Endothelial cell of umbilical vein (primary cell): ENCODE measurements around the gene RASAL1. TPM values are rescaled to one million over a fixed set of nuclear protein-coding genes. Genes with fewer than 3 reads are reported as not detected.

Experiments used
- BruUV-seq: library from RNA; stranded (reverse); fragments of 400-500 nt; replicated peaks from 2 replicates; lab custom pipeline; 2021; lab: Mats Ljungman, UMichigan
- CTCF ChIA-PET: fragments of 300-600, 350-600 bp; sonication (Branson Sonifier 250); formaldehyde crosslinking; loops from one replicate; lab custom pipeline; 2021; ENCODE audit warnings: antibody characterized with exemption, inconsistent platforms; lab: Charles Lee
- POLR2A ChIA-PET: fragments of 300-600, 350-600 bp; sonication (Branson Sonifier 250); formaldehyde crosslinking; loops from one replicate; lab custom pipeline; 2021; ENCODE audit warnings: antibody characterized with exemption, inconsistent platforms; lab: Charles Lee
- DNase-seq: peaks from one replicate; pipeline ENCODE4 v3.0.0-alpha.2; 2011; ENCODE audit warnings: low read depth, low spot score
- FAIRE-seq: peaks from 2 replicates; lab custom pipeline; 2011; peaks lifted over from hg19 to GRCh38; lab: Jason Lieb, UNC
- H2AFZ ChIP-seq: 2 replicates; pipeline ENCODE4 v1.6.0; 2012; ENCODE audit warnings: low read depth, low read length, control low read depth, inconsistent platforms
- H3K27ac ChIP-seq: 2 replicates; pipeline ENCODE4 v1.5.1; 2011; ENCODE audit warnings: low read depth, mild to moderate bottlenecking, control low read depth, low read length, moderate library complexity; ENCODE audit not compliant: insufficient read depth
- H3K27me3 ChIP-seq, 2 experiments: 2 replicates each; pipeline versions ENCODE4 v1.6.0 to v1.6.1; 2011; ENCODE audit warnings: low read length in 2 of 2, mixed read lengths in 1 of 2; ENCODE audit not compliant: control insufficient read depth in 2 of 2, insufficient read depth in 2 of 2
- H3K36me3 ChIP-seq, 2 experiments: 2 replicates in 1 of 2; 3 replicates in 1 of 2; pipeline ENCODE4 v1.5.1; 2011; ENCODE audit warnings: low read length in 2 of 2, mild to moderate bottlenecking in 1 of 2, moderate library complexity in 1 of 2; ENCODE audit not compliant: control insufficient read depth in 2 of 2, insufficient read depth in 2 of 2; ENCODE audit errors: extremely low read depth in 1 of 2
- H3K4me1 ChIP-seq: 3 replicates; pipeline ENCODE4 v1.5.1; 2011; ENCODE audit warnings: mild to moderate bottlenecking, low read length; ENCODE audit not compliant: control insufficient read depth, insufficient read depth; ENCODE audit errors: extremely low read depth
- H3K4me2 ChIP-seq: 2 replicates; pipeline ENCODE4 v1.6.1; 2011; ENCODE audit warnings: low read length, control low read depth, mixed read lengths; ENCODE audit not compliant: insufficient read depth
- H3K4me3 ChIP-seq, 3 experiments: fragments of 200-600 bp in 1 of 3; sonication (generic), shearing (Covaris generic) in 1 of 3; replicated peaks in 1 of 3; 2 replicates each; pipeline ENCODE4 v1.5.1; 2011 to 2016; ENCODE audit warnings: control low read depth in 3 of 3, low read length in 3 of 3, mild to moderate bottlenecking in 2 of 3, inconsistent platforms in 1 of 3, low read depth in 1 of 3, moderate library complexity in 1 of 3; ENCODE audit not compliant: insufficient read depth in 1 of 3
- H3K79me2 ChIP-seq: 2 replicates; pipeline ENCODE4 v1.6.0; 2012; ENCODE audit warnings: low read length, inconsistent platforms; ENCODE audit not compliant: control insufficient read depth, insufficient read depth
- H3K9ac ChIP-seq: replicated peaks from 2 replicates; pipeline ENCODE3; 2011; ENCODE audit warnings: low read length, control low read depth; ENCODE audit not compliant: insufficient read depth; ENCODE audit errors: extremely low read depth
- H3K9me1 ChIP-seq: replicated peaks from 3 replicates; pipeline ENCODE4 v1.6.0; 2011; ENCODE audit warnings: mild to moderate bottlenecking, low read length; ENCODE audit not compliant: control insufficient read depth, insufficient read depth; ENCODE audit errors: extremely low read depth
- H3K9me3 ChIP-seq: replicated peaks from 2 replicates; pipeline ENCODE4 v1.5.1; 2012; ENCODE audit warnings: low read length, inconsistent platforms; ENCODE audit not compliant: control insufficient read depth, insufficient read depth
- H4K20me1 ChIP-seq: replicated peaks from 2 replicates; pipeline ENCODE3; 2011; ENCODE audit warnings: mild to moderate bottlenecking, low read length; ENCODE audit not compliant: control insufficient read depth, insufficient read depth; ENCODE audit errors: extremely low read depth
- EZH2 ChIP-seq: IDR thresholded peaks from 2 replicates; pipeline ENCODE4 v1.6.1; 2012; ENCODE audit warnings: borderline replicate concordance, low read depth, mild to moderate bottlenecking, moderate library complexity, low read length, inconsistent platforms; ENCODE audit not compliant: severe bottlenecking
- FOS ChIP-seq: IDR thresholded peaks from 2 replicates; pipeline ENCODE4 v1.6.1; 2011; ENCODE audit warnings: mild to moderate bottlenecking, low read length, moderate library complexity, borderline replicate concordance; ENCODE audit not compliant: insufficient read depth
- GATA2 ChIP-seq: IDR thresholded peaks from 2 replicates; pipeline ENCODE4 v1.7.0; 2011; ENCODE audit warnings: low read depth, mild to moderate bottlenecking, moderate library complexity, mixed read lengths, low read length; ENCODE audit not compliant: insufficient read length, insufficient read depth
- JUN ChIP-seq: IDR thresholded peaks from 2 replicates; pipeline ENCODE4 v1.6.1; 2011; ENCODE audit warnings: borderline replicate concordance, low read depth; ENCODE audit not compliant: insufficient read length, insufficient read depth
- MYC ChIP-seq: IDR thresholded peaks from one replicate; pipeline ENCODE4 v1.6.1; 2011; ENCODE audit warnings: mild to moderate bottlenecking, low read depth, low read length
- POLR2A ChIP-seq: IDR thresholded peaks from 2 replicates; pipeline ENCODE4 v1.6.1; 2012; ENCODE audit warnings: low read depth, mild to moderate bottlenecking, control low read depth, low read length
- POLR2AphosphoS5 ChIP-seq: IDR thresholded peaks from 2 replicates; pipeline ENCODE4 v1.6.1; 2012; ENCODE audit warnings: low read depth, mild to moderate bottlenecking, control low read depth, low read length, moderate library complexity; ENCODE audit not compliant: insufficient read depth
- dilution Hi-C: fragments of 300-500 bp; cut with MboI; formaldehyde crosslinking; loops from one replicate; pipeline ENCODE4 v1.15.0; 2019; ENCODE audit warnings: low sequenced_read_pairs; ENCODE audit not compliant: extremely low pct_ligation_motif_present
- intact Hi-C: fragments of 100-400 bp; cut with micrococcal nuclease; formaldehyde crosslinking; loops from one replicate; pipeline ENCODE4 v1.10.0; 2022
- polyA plus RNA-seq, 4 experiments: library from polyadenylated mRNA; depleted of rRNA in 3 of 4; stranded (reverse) in 3 of 4; unstranded in 1 of 4; fragments of >200 nt; gene quantifications; 2 replicates each; pipeline versions ENCODE4 v1.2.1 to v1.2.3, GENCODE V29; 2011 to 2012; ENCODE audit warnings: missing spikeins in 1 of 4
- total RNA-seq: library from RNA; stranded (reverse); gene quantifications from 2 replicates; pipeline ENCODE4 v1.2.3, GENCODE V29; 2021
- TF ChIP-seq, protein P1 (sequence below), 2 donors: IDR thresholded peaks; 1 replicate in 1 of 2; 2 replicates in 1 of 2; pipeline ENCODE4 v1.5.1; 2011; ENCODE audit warnings: low read length in 2 of 2, mild to moderate bottlenecking in 2 of 2, moderate library complexity in 2 of 2, control low read depth in 1 of 2, inconsistent platforms in 1 of 2, low read depth in 1 of 2; ENCODE audit not compliant: insufficient read depth in 1 of 2; ENCODE audit errors: extremely low read depth in 1 of 2
- TF ChIP-seq, protein P2 (sequence below): IDR thresholded peaks from 2 replicates; pipeline ENCODE4 v1.6.1; 2011; ENCODE audit not compliant: insufficient read depth, insufficient read length

Gene RASAL1
- total and polyA plus RNA-seq, 2 donors (not counting 3 experiments of a cell fraction or from before 2014, with no cell fraction given) = not detected

DNA sequence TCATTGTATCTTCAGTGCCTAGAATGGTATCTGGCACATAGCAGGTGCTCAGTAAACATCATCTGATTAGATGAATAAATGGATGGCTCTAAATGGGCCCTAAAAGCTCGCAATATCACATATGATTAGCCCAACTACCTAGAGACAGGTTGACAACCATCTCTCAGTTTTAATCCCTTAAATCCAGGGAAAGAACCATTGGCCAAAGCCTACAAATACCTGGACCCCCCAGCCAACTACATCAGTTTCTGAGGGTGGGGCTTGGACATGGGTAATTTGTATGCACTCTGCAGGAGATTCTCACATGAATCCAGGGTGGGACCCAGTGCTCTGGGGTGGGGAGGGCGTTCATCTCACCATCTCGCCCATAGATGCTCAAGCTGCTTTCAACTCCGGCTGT, 83.8 kb downstream of the RASAL1 start:
- no TSS peak for BruUV-seq
- Histone ChIP-seq H3K36me3 (no peaks in the 10 kb centered on the region), H3K4me2 (no peak overlapping the region), H3K9ac (no peak overlapping the region), H3K9me1 (no peaks in the 10 kb centered on the region), H4K20me1 (no peaks in the 10 kb centered on the region), H3K9me3 (no peaks in the 10 kb centered on the region), H3K4me3 (no peak overlapping the region), H2AFZ (no peak overlapping the region), H3K4me1 (no peaks in the 10 kb centered on the region), H3K27ac (no peak overlapping the region), H3K27me3 (peaks cover 22 to 23% of the 10 kb centered on the region in 2 experiments), H3K79me2 (no peaks in the 10 kb centered on the region)
- FAIRE-seq (no peak), DNase-seq (no peak)
- TF ChIP-seq GATA2 (no peak), JUN (no peak), EZH2 (no peak), FOS (no peak), POLR2AphosphoS5 (no peak), MYC (no peak), POLR2A (no peak)
- TF ChIP-seq, protein P1, sequence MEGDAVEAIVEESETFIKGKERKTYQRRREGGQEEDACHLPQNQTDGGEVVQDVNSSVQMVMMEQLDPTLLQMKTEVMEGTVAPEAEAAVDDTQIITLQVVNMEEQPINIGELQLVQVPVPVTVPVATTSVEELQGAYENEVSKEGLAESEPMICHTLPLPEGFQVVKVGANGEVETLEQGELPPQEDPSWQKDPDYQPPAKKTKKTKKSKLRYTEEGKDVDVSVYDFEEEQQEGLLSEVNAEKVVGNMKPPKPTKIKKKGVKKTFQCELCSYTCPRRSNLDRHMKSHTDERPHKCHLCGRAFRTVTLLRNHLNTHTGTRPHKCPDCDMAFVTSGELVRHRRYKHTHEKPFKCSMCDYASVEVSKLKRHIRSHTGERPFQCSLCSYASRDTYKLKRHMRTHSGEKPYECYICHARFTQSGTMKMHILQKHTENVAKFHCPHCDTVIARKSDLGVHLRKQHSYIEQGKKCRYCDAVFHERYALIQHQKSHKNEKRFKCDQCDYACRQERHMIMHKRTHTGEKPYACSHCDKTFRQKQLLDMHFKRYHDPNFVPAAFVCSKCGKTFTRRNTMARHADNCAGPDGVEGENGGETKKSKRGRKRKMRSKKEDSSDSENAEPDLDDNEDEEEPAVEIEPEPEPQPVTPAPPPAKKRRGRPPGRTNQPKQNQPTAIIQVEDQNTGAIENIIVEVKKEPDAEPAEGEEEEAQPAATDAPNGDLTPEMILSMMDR (IDR thresholded peaks at IDR 0.05; ENCODE audit: extremely low read depth in 1 of 2, insufficient read depth in 1 of 2, low read depth in 1 of 2, low read length in 2 of 2) = no peak
- TF ChIP-seq, protein P2, sequence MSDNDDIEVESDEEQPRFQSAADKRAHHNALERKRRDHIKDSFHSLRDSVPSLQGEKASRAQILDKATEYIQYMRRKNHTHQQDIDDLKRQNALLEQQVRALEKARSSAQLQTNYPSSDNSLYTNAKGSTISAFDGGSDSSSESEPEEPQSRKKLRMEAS = no peak
- POLR2A ChIA-PET = no interaction called here
- CTCF ChIA-PET = interaction anchor here (1.0 to 2.2 kb wide), 2 partner anchors 59 to 101 kb away, joined by 3 to 10 read pairs; no protein-coding TSS in a partner anchor
- dilution Hi-C loops = no loop called here
- intact Hi-C loops = no loop called here
